NCI-H460 (cell line): ENCODE data around the gene RNF128. TPM values are rescaled to one million over a fixed set of nuclear protein-coding genes. Genes with fewer than 3 reads are reported as not detected.
A peak's percentile ranks its signal among the peaks of the same experiment; 100 is the strongest.

Source experiments
- DNase-seq: peaks from one replicate; pipeline ENCODE4 v3.0.0-alpha.2; 2016; ENCODE audit warnings: low read depth; ENCODE audit errors: extremely low read depth
- polyA plus RNA-seq: library from polyadenylated mRNA; depleted of rRNA; stranded (reverse); fragments of >200 nt; gene quantifications from 2 replicates; pipeline ENCODE4 v1.2.3, GENCODE V29; 2014; cell fraction: nucleus; rRNA removed
- total RNA-seq: library from RNA; depleted of rRNA; stranded (reverse); fragments of >200 nt; shearing (Covaris generic); gene quantifications from 2 replicates; pipeline ENCODE4 v1.2.3, GENCODE V29; 2014; rRNA removed

RNF128 gene, protein sequence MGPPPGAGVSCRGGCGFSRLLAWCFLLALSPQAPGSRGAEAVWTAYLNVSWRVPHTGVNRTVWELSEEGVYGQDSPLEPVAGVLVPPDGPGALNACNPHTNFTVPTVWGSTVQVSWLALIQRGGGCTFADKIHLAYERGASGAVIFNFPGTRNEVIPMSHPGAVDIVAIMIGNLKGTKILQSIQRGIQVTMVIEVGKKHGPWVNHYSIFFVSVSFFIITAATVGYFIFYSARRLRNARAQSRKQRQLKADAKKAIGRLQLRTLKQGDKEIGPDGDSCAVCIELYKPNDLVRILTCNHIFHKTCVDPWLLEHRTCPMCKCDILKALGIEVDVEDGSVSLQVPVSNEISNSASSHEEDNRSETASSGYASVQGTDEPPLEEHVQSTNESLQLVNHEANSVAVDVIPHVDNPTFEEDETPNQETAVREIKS
- 0.12 TPM in 1 of 2 replicates, not detected in the other for total RNA-seq
- polyA plus RNA-seq, result 0.25 TPM in 1 of 2 replicates, not detected in the other

DNA sequence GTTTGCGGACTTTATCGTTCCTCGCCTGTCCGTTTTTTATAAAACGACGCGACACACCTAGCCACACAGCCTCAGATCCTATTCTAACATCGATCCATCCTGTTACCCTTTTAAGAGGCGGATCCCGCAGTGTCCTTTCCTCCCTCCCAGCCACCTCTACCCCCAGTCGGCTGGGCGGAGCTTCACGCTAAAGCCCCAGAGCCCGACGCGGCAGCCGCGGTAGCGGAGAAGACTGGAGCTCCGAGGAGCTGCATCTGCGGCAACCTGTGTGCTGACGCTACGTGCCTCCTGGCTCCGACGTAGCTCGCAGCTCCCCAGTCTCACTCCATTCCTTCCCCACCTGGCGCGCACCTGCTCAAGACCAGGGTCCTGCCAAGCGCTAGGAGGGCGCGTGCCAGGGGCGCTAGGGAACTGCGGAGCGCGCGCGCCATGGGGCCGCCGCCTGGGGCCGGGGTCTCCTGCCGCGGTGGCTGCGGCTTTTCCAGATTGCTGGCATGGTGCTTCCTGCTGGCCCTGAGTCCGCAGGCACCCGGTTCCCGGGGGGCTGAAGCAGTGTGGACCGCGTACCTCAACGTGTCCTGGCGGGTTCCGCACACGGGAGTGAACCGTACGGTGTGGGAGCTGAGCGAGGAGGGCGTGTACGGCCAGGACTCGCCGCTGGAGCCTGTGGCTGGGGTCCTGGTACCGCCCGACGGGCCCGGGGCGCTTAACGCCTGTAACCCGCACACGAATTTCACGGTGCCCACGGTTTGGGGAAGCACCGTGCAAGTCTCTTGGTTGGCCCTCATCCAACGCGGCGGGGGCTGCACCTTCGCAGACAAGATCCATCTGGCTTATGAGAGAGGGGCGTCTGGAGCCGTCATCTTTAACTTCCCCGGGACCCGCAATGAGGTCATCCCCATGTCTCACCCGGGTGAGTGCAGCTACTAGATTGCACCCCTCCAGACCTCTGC lies at the start of gene RNF128:
Gene RNF128, plus strand, starts transcription at position 217 of the 953 bp plus-strand sequence. Its CDS starts 213 bp downstream, at position 430.
- DNase-seq, result peak; percentile 19

DNA sequence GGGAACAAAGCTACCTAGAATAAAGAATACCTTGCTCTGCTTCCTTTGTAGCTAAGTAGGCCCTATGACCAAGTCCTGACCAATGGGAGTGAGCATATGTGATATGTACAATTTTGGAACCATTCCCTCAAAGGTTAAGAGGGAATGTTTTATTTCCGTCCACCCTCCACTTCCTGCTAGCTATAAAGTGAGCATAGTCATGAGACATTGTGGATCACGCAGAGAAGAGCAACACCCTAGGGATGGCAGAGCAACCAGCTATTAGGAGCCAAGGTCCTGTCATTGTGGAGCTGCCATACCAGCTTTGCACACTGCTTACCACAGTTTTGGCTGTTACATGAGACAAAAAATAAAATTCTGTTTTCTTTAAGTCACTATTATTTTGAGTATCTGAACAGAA lies 45.8 kb upstream of the RNF128 start:
- no peak for DNase-seq

DNA sequence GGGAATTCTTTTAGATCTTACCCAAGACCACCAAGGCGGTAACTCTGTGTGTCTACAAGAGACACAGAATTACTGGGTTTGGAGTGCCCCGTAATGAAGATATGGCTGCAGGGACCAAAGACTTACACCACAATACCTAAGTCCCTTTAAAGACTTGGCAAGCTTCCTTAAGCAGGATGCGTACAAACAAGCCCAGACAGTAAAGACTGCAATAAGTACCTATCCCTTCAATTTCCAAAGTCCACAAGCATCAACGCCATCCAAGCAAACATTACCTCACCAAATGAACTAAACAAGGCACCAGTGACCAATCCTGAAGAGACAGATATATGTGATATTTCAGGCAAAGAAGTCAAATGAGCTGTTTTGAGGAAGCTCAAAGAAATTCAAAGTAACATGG lies 42.3 kb upstream of the RNF128 start:
- DNase-seq, result no peak

DNA sequence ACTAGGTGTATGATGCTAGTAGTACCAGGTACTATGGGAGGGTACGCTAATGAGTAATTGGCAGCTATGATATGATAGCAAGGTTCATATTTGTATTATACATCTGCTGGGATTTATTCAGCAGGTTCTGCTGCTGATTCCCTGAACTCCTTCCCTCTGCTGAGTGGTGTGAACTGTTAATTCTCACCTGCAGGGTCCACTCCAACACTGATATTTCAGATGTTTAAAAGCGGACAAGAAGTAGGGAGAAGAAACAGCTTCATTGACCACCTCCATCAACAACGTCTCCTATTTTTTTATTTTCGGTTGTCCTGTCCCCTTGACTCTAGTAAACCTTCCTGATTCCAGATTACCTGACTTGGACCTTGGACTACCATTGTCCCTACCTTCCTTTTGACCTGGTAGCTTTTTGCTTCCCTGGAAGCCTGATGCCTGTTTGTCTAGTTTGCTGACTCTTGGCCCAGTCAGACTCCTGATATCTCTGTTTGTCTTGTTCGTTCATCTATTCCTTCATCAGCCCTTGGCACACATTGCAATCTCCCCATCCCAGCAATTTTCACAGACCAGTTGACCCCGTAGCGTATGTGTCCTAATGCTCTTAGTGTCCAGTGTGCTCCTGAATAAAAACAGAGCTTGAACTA lies 34.0 kb upstream of the RNF128 start:
- DNase-seq, result no peak

DNA sequence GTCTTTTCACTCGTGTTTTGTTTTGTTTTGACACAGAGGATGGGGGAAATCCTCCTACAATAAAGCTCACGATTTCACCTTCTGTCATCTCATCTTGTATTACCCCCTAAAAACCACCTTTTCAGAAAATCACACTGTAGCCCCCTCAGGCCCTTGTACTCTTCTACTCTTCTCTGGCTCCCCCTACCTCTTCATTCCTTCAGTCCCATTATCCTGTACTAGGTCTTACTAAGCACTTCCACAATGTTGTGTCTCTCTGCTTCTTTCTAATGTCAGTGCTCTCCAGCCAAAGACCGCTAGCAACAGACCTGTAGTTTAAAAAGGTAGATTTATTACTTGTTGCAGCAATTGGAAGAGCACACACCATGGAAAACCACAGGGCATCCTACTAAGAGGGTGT lies 30.0 kb upstream of the RNF128 start:
- DNase-seq, result no peak

DNA sequence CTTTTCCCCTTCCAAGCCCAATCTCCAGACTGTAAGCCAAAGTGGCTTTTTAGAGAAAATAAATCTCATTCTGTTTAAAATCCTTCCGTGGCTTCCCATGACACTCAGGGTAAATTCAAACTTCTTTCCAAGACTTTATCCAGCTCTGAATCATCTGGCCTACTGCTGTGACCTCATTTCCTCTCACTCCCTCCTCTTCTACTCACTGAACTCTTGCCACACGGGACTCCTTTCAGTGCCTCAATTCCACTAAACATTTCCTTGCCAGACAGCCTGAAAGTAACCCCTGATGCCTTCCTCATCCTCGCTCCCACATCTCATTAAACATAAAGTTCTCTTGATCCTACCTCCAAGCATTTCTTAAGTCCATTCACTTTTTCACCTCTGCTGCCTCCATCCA lies 27.8 kb upstream of the RNF128 start:
- DNase-seq, result no peak

DNA sequence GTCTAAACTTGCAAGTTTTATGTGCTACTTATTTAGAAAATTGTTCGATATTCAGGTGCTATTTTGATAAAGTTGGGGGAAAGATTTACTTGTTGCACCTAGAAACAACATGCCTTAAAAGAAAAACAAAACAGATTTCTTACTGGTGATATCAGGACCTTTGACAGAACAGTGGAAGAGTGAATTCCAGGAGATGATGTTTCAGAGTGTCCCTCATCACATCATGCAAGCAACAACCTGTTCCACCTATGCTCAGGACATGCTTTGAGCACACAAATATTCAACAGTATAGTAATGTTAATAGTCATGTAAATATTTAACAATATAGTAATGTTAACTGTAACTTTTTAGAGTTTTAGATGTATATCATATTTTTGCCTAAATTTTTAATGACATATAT lies 23.9 kb upstream of the RNF128 start:
- DNase-seq, result no peak

DNA sequence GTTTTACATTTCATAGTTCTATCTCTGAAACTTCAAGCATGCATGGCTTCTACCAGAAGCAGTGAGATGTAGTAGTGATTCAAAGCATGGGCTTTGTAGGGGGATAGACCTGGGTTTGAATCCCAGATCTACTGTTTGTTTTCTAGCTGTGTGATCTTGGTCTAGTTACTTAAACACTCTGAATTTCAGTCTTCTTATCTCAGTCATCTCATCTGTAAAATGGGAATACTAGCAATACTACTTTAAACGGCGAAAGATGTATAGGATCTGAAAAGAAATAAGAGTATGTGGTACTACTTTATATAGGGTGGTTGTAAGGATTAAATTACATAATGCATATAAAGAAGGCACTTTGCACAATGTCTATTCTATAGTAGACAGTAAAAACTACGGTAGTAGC lies 20.0 kb upstream of the RNF128 start:
- no peak for DNase-seq

DNA sequence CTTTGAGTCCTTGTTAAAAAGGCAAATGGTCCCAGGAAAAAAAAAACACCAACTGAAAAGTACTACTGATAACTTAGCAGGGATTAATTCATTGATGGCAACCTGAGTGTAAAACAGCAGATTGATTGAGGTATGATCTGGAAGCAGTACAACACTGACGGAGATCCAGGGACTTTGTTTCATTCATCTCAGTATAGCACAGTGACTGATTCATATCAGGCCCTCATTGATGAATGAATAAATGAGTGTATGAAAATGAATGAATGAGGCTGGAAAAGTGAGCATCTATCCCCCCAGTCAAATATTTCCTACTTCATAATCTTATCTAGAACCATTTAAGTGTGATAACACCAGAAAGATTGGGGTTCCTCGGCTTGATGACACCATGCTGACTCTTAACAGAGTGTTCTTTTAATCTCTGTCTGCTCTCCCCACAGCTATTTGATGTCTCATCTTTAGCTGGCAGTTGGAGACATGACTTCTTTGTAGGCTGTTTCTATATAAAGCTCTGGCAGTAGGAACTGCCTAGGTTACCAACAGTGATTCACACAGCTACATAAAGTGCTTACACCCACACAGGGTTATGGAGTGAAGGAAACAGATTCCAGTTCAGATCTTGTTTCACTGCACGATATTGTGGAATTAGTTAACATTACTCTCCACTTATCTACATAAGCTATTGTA lies 18.6 kb upstream of the RNF128 start:
- DNase-seq, result peak; percentile 34

DNA sequence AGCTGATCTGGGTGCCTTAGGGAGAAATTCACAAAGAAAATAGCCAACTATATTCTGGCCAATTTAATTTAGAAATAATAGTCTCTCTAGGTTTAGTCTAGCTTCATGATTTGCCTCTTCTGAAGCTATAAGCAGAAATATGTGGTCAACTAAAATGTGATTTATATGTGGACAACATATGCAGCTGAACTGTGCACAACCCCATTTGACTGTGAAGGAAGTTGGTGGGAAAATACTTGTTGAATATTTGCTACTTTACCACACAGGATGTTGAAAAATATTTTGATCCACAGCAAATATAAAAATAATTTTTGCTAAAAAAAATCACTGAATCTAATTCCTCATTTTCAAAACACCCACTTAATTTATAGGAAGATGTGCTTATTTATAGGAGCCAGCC lies 15.7 kb upstream of the RNF128 start:
- DNase-seq, result no peak

DNA sequence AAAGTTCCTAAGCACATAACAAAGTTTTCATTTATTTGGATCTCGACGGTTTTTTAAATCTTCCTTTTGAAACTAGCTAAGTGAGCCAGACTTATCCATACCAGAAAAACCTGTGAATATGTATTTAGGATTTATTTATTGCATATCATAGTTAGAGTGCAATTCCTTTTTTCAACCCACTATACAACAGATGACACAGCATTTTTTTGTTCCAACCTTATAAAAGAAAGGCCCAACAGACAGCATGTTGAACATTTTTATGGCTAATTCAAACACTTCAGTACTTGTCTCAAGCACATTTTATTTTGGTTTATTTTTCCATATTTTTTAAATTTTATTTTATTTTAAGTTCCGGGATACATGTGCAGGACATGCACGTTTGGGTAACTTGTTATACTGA lies 15.1 kb upstream of the RNF128 start:
- no peak for DNase-seq

DNA sequence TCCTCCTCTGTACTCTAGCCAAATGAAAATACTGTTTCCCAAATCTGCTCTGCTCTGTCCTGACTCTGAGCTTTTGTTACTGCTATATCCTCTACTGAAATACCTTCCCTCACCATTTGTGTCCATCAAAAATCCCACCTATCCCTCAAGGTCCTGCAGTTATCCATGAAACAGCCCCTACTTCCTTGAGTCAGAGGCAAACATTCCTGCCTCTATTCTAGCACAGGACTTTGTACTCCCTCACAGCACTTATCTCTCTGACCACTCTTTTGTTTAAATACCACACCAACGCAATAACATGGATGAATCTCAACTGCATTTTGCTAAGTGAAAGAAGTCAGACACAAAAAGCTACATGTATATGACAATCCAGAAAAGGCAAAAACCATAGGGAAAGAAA lies 10.5 kb upstream of the RNF128 start:
- DNase-seq, result no peak

DNA sequence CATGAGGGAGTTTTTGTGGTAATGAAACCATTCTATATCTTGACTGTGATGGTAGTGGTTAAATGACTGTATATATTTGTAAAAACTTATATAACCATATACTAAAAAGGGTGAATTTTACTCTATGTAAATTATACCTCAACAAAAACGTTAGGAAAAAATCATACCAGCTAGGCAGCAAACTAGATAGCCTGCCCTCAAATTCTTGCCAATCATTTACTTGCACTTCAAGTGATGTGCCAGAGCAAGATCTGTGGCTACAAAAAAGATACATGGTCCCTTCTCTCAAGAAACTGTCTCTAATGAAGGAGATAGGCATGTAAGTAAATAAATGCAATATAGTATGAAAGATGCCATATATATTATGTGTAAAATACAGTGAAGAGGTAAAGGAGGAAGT lies 10.0 kb upstream of the RNF128 start:
- DNase-seq, result no peak

DNA sequence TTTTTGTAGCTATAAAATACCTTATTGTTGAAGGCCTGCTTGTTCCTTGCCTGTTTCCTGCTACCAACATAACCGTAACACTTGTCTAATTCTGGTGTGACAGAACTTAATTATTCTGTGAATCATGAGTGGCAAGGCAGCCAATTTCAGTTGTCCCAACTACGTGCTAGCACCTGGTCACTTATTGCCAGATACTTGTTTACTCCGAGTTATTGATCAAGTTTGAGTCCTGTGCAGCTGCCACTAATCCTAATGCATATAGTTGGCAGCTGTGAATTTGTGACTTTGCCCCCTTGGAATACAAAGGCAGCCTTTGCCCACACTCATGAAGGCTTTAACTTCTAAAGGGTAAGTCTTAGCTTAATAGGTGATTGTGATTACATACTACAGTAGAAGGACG lies 7.8 kb upstream of the RNF128 start:
- no peak for DNase-seq

DNA sequence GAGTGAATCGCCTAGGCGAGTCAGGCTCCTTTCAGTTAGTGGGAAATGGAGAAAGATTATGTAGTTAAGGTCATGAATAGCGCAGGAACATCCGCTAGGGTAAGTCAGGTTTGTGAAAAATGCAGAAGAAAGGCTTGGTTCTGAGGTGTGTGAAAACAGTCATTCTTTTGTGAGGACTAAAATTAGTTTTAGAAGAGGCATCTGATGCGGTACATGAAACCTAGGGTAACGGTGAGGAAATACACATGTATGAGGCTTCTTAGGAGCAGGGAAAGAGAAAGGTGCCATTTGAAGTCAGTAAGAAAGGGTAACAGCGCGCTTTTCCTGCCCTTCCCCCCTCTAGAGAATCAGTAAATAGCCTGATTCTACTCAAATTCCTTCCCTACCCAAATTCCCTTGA lies 570 bp upstream of the RNF128 start:
- no peak for DNase-seq

DNA sequence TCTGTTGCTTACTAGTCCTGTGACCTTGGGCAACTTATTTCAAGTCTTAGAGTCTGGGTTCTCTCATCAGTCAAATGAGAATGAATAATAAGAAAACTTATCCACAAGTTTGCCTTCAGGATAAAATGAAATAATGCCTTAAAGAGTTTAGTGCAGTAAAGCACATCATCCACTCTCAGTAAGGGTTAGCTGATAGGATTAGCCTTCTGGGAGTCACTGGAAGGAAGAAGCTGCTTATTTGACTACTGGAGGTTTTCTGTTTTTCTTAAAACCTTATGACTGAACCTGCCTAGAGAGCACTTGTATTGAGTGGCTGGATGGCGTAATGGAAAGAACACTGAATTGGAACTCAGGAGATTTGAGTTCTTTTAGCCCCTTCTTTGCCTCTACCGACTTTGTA lies 1.8 kb downstream of the RNF128 start:
- no peak for DNase-seq

DNA sequence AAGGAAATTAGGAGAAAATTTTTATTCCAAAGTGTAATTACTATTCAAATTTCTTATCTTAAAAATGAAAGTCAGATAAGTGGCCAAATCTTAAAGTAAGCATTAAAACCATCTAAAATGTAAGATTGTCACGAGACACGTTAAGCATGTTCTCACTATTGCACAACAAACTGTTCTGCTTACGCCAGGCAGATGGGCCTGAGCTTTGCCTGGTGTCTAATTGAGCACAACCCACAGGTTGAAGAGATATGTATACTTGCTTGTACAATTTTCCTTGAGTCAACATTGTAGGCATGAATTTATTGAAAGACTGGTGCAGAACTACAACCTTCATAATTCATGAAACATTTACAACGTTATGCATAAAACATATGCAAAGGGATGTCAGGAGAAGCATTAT lies 3.9 kb downstream of the RNF128 start:
- no peak for DNase-seq

DNA sequence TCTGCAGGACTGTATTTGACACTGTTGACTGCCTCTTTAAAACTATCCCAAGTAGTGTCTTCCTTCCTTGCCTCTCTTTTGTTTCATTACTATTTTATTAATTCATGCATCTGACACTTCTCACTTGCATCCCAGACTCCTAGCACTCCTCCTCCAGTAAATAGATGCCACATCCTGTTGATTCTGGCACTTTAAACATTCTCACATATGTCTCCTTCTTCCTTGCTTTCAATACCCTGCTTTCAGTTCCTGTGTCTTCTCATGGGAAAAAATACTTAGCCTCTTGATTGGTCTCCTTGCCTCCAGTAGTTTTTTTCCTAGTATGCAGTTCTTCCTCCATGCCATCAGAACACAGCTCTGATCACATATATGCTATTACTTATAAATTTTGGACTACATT lies 5.1 kb downstream of the RNF128 start:
- no peak for DNase-seq

DNA sequence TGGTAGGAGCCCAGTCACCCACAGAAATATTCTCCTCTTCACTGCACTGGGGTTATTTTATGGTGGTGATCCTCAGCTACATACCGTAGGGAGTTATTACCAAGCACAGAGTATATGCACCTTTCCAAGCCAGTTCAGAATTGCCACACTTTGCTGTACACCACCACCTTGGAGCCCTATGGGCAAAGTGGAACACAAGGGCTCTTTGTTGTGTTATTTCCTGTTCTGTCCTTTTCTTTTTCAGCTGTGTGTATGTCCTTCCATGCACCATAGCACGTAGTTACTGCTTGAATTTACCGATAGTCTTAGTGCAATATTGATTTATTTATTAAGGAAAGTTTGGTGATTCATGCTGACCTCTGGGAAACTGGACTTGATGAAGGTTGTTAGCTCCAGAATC lies 8.3 kb downstream of the RNF128 start:
- DNase-seq, result no peak

DNA sequence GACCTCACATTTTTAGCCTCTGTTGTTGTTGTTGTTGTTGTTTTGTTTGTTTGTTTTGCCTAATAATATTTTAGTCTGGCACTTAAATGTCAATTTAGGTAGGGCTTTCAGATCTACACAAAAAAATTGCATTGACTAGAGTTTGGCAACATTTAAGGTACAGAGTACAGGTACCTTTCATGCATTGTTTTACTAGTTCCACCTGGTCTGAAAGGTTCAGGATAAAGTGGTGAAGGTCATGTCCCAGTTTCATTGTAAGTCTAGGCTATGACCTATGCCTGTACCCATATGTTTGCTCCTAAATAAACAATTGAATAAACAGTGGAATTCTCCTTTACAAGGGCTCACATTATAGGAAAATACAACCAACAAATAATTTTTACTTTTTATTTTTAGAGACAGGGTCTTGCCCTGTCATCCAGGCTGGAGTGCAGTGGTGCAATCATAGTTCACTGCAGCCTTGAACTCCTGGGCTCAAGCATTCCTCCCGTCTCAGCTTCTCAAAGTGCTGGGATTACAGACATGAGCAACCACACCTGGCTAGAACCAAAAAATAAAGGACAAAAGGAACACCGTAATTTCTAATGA lies 13.8 kb downstream of the RNF128 start:
- no peak for DNase-seq
